ENCODE measurements around the gene CCPG1.

Gene CCPG1

DNA sequence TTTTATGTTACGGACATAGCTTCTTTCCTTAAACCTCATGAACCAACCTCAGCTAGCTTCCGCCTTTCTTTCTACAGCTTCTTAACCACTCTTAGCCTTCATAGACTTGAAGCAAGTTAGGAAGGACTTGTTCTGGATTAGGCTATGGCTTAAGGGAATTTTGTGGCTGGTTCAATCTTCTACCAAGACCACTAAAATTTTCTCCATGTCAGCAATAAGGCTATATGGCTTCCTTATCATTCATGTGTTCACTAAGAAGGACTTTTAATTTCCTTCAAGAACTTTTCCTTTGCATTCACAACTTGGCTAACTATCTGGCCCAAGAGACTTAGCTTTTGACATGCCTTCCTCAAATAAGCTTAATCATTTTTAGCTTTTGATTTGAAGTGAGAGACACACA, 24.5 kb downstream of the CCPG1 start:
- DNase-seq, result no peak

DNA sequence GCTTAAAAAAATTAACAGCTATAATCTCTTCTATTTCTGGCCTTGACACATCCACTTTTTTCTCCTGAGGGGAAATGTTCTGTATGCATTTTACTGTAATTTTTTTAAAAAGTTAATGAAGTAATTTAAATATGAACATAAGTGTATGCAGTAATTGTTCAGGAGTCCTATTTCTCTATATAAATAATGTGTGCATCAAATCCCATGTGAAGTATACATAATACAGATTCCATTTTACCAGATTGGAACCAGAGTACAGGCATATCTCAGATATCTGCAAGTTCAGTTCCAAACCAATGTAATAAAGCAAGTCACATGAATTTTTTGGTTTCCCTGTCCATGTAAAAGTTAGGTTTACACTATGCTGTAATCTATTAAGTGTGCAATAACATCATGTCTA, 26.6 kb downstream of the CCPG1 start:
- no peak for DNase-seq

DNA sequence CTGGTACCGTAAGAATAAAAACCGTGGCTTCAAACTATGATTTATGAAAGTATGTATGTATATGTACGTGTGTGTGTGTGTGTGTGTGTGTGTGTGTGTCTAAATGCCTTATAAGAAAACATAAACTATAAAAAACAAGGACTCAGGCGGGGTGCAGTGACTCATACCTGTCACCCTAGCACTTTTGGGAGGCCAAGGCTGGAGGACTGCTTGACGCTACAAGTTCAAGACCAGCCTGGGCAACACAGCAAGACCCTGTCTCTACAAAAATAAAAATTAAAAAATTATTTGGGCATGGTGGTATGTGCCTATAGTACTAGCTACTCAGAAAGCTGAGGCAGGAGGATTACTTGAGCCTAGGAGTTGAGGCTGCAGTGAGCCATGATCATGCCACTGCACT, 29.1 kb downstream of the CCPG1 start:
- no peak for DNase-seq

DNA sequence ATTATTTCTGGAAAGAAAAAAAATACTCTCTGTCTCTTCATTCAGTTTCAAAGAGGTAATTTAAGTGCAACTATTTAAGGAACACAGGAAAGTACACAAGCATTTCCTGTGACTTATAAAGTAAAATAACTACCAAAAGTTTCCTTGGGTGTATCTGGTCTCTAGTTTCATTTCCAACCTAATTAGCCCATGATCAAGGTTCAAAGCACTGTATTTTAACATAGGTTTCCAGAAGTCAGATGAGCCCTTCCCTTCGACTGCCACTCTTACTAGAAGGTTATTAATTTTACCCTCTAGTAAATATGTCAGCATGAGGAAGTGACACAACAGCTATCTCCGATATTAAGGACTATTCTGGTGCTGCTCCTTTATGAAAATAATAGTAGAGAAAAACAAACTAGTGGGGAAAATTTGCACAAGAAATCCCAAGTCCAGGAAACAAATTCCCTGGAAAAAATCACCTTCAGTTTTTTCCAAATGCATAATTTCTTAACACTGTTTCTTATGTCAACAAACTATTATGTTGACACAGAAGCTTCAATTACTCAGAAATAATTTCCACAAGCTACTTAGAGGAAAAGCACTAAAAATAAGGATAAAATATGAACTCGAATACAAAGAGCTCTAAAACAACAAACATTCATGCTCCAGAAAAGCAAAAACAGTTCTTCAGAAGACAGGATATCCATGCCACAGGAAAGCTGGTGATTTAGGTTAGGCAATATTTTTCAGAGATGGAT, 35.3 kb downstream of the CCPG1 start:
- DNase-seq, result no peak

DNA sequence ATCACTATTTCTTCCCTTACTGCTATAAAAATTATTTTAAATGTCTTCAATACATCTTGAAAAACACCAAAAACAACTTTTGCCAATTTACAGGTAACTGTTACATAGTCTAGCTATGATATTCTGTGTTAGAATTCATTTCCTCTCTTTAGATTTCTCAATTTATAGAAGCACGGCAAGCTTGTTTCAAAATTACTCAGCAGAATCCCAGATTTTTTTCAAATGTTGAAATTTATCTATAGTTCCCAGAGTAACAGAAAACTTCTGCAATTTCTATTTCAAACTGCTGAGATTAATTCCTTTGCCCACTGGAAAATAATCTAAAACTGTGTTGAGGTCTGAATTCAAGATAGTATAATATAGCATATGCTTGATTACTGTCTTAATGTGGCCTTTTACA, 41.2 kb downstream of the CCPG1 start:
- DNase-seq, result no peak

DNA sequence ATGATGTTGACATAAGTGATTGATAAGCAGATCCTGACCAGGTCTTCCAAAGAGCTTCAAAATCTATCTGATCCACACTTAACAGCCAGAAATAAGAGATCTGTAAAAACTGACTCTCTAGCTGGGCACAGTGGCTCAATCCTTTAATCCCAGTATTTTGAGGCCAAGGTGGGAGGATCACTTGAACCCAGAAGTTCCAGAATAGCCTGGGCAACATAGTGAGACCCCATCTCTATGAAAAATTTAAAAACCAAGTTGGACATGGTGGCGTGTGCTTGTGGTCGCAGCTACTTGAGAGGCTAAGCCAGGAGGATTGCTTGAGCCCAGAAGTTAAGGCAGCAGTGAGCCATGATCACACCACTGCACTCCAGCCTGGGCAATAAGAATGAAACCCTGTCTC, 45.5 kb downstream of the CCPG1 start:
- DNase-seq, result no peak

DNA sequence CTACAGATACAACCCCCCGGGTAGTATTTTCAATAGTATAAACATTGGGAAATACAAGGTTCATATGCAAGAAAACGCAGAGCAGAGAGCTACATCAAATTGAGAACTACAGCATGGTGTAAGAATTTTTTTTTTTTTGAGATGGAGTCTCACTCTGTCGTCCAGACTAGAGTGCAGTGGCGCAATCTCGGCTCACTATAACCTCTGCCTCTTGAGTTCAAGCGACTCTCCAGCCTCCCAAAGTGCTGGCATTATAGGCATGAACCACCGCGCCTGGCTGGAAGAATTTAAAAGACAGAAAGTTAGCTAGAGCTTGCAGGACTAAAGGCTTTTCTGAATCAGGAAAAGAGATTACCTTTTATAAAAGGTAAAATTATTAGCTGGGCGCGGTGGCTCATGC, 47.1 kb downstream of the CCPG1 start:
- DNase-seq, result no peak

DNA sequence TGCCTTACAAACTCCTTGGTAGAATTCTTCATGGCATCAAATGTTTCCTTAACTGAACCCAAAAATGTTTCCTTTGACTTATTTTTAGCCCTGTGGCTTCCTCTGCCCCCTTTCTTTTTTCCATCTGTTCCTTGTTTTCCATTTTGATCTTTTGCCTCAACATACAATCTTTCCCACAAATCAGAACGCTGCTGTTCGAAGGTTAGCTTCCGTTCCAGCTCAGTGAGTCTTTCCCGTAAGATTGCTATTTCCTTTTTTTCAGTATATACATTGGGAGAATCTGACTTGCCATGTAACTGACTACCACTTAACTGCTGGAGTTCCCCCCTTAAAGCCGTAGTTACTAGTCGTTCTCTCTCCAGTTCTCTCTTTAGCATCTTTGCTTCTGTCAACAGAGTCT, 47.9 kb downstream of the CCPG1 start:
- no peak for DNase-seq

DNA sequence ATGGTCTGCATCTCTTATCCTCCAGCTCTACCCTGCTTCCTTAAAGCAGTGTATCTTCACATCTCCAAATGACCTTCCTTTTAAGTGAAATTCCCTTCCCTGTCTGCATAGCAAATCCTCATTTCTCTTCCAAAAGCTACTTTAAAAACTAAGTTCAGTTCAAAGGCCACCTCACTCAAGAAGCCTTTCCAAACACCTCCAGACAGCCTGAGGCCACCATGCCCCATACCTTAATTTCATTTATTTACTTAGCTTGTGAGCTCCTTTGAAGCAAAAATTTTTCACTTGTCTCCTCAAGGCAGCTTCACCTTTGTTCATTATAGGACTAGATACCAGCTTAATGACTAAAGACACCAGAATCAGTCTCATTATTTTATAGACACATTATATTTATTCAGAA, 49.7 kb downstream of the CCPG1 start:
- DNase-seq, result no peak

DNA sequence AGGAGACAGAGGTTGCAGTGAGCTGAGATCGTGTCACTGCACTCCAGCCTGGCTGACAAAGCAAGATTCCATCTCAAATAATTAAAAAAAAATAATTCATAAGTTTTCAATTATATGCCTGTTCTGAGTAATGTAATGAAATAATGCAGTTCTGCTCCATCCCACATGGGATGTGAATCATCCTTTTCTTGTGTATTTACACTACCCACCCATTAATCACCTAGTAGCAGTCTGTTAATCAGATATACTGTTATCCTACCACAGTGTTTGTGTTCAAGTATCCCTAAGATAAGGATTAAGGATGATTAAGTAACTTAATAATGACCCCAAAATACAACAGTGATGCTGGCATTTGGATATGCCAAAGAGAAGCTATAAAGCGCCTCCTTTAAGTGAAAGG, 50.4 kb downstream of the CCPG1 start:
- DNase-seq, result no peak

DNA sequence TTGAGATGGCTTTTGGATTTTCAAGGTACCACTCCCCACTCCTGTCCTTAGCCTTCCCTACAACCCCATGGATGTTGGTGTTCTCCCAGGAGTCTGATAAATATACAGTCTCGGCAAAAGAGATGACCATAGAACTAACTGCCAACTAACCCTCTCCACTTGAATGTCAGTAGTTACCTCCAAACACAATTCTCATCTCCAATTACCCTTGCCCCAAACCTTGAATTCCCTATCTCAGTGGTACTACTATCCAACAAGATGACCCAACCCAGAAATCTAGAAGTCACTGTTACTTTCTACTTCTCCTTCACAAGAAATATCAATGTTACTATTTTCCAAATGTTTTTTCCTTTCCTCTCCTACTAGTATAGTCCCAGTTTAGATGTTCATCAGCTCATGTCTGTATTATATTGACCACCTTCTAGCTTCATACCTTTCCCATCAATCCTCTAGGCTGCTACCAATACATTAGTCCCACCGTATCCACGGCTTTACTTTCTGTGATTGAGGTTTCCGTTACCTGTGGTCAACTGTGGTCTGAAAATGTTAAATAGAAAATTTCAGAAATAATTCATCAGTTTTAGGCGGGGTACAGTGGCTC, 51.1 kb downstream of the CCPG1 start:
- DNase-seq, result no peak

DNA sequence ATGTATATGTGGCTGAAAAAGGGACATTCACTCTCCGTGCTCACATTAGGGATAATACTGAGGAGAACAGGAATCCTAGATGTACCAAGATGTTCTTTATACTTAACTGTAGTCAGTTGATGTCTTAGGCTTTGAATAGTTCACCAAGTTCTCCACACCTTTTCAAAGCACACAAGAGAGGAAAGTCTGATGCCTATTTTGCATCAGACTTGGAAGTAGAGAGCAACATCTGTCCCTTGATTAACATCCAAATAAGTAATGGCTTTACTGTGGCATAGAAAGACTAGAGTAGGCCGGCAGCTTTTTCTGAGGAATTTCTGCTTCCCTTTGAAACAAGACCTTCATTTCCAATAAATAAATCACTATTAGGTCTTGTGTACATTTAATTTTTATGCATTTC, 55.1 kb downstream of the CCPG1 start:
- DNase-seq, result no peak

DNA sequence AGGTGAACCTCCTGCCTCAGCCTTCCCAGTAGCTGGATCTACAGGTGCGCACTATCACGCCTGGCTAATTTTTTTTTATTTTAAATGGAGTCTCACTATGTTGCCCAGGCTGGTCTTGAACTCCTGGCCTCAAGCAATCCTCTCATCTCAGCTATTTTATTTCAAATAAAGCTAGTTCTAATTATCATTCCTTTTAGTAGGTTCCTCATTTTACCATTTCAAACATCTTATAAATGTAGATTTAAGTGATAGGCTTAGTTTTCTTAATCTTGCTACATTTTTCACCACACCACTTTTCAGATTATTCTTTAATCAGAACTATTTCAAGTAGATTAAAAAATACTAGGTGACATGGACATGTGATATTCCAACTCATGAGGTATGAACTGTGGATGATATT, 58.9 kb downstream of the CCPG1 start:
- DNase-seq, result no peak

DNA sequence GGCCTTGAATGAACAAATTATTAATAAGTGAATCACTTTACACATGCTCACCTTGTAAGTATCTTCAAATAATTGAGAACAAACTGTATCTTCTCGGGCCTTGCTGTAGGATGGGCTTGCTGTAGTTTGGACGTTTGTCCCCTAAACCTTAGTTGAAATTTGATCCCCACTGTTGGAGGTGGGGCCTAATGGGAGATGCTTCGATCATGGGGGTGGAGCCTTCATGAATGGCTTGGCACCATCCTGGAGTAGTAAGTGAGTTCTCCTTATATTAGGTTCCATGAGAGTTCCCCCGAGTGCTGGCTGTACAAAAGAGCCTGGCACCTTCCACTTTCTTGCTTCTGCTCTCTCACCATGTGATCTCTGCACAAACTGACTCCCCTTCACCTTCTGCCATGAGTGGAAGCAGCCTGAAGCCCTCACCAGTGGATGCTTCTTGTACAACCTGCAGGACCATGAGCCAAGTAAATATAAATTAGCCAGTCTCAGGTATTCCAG, 59.8 kb downstream of the CCPG1 start:
- no peak for DNase-seq

DNA sequence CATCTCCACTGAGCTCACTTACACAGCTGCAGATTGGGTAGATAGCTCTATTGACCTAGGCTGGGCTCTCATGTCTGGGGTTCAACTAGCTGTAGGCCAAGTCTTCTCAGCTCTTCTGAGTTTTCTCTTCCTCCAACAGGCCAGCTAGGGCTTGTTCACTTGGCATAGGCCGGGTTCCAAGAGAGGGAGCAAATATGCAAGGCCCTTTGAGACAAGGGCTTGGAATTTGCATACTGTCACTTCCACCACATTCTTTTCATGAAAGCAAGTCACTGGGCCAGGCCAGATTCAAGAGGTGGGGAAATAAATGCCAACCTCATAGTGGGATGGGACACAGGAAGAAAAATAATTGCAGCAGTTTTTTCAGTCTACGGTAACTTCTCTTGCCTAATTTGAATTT, 64.0 kb downstream of the CCPG1 start:
- DNase-seq, result no peak

DNA sequence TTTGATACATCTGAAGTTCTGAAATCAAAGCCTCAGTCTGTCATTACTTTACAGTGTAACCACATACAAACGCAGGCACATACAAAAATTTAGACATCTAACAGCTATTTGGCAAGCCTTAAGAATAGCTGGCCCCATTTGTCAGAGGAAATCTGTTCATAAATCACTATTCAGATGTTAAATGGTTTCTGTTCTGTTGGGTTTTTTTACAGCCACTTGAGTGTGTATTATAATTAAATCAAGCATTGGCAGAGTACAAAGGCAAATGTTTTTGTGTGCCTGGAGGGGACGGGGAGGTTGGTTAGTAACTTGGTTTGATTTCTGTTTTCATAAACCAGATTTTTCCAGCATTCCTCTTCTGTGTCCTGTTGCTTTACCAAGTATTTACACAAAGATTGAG, 65.0 kb downstream of the CCPG1 start:
- DNase-seq, result no peak

DNA sequence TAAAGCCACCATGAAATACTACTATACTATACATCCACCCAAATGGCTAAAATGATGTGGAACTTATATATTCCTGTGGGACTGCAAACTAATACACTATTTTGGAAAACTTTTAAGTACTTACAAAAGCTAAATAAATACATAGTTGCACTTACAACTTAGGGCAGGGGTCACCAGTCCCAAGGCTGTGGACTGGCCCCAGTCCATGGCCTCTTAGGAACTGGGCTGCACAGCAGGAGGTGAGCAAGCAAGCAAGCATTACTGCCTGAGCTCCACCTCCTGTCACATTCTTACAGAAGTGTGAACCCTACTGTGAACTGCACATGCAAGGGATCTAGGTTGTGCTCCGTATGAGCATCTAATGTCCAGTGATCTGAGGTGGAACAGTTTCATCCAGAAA, 71.0 kb downstream of the CCPG1 start:
- DNase-seq, result no peak

DNA sequence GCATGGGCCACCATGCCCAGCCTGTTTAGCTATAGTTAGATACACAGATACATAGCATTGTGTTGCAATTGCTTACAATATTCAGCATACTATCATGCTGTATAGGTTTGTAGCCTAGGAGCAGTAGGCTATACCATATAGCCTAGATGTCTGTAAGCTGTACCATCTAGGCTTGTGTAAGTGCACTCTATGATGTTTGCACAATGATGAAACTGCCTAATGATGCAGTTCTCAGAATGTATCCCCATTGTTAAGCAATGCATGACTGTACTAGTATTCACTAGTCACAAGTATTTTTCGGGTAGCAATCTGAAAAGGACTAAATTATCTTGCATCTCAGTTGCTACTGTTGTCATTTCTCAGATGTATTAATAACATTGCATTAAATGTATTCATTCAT, 73.2 kb downstream of the CCPG1 start:
- no peak for DNase-seq

DNA sequence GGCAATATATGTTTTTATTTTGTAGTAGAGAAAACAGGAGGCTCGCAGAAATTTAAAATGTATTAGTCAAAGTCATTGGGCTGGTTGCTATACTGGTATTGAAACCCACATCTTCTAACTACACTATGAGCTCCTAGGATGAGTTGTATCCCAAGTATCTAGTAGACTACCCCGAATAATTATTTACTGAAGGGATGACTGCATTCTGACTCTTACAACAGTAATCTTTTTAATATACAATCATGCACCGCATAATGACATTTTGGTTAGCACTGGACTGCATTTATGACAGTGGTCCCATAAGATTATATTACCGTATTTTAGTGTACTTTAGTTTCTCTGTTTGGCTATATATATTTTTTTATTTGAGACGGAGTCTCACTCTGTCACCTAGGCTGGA, 73.8 kb downstream of the CCPG1 start:
- DNase-seq, result no peak

DNA sequence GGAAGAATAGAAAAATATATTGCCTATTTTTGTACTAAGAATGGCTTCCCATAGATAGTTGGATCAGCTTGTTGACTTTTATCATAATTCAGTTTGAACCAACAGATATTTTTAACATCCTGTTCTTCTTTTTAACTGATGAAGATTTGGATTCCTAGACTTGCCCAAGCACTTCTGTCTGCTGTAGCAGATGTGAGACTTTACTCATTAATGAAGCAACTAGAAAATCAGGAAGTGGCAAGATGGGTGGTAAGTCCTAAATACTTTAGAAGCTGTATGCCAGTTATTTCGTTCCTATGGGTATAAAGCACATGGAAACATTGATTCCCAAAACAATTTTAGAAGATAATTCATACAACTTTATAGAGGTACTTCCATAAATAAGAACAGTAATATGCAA, 80.8 kb downstream of the CCPG1 start:
- DNase-seq, result no peak

DNA sequence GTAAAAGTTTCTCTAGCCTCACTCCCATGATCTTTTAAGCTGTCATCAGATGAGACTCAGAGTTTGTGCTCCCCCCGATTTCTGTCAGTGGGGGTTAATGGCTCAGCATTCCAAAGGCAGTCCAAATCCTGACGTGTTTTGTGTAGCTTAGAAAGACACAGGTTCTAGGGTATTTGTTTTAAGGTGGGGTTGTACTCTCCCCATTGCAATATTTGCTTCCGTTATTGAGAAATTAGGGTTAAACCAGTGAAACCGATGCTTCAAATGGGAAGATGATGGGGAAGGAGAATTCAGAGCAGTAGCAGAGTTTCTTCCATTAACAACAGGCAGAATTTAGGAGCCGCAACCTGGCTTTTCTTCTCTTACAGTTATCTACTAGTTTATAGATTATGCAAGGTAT, 85.7 kb downstream of the CCPG1 start:
- no peak for DNase-seq

DNA sequence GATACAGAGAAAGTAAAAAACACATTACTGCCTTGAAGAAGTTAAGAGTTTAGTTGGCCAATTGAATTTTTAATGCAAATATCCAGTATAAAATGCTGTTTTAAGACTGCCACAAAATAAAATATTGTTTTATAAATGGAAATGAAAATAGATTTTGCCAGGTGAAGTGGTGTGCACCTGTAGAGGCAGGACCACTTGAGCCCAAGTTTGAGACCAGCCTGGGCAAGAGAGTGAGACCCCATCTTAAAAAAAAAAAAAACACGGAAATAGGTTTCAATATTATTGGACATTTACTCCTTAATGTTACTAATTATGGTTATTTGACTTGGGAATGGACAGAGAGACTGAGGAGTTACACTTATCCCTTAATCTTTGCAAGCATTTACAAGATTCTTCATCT, 87.2 kb downstream of the CCPG1 start:
- no peak for DNase-seq

DNA sequence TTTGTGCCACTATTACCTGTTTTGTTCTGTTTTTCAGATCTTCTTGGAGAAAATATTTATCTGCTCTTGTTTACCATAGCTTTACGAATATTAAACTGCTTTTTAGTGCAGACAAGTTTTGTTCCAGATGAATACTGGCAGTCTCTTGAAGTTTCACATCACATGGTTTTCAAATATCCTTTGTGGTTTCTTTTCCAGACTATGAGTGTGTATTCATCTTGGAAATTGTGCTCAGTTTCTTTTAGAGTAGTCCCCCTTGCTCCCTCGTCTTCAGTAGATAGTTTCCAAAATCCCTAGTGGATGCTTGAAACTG, 88.0 kb downstream of the CCPG1 start:
- DNase-seq, result no peak

DNA sequence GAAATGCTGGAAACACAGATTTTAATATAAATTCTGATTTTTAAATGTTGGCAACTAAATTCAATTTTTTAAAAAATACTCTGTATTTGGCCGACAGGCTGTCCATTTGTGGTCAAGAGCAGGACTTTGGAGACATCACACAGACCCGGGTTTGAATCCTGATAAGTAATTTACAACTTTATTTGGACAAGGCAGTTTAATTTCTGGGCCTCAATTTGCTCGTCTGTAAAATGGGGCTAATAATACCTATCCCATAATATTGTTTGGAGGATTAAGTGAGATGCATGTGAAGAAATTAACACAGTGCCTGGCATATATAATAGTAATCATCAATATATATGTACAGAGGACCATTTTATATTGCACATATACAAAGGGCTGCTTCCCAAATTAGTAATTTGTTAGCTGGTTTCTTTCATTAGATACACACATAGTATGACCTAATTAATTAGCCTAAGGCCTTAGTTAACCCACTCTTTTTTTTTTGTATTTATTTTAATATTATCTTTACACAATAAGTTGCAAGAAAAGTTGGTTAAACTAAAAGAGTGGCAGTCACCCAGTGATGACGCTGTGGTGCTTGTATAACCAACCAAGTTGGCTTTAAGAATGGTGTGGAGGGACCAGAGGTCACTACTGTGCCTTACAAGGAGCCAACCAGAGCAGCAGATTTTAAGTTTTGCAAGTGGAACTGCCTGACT, 88.5 kb downstream of the CCPG1 start:
- DNase-seq, result no peak

Measured in eye (tissue), 1 donor.